Osteoblast (primary cell): ENCODE data around the gene RMC1. TPM values are rescaled to one million over a fixed set of nuclear protein-coding genes. Genes with fewer than 3 reads are reported as not detected.

ENCODE experiments used
- DNase-seq: peaks from one replicate; pipeline ENCODE4 v3.0.0; 2011; ENCODE audit warnings: low spot score, mixed read lengths; ENCODE audit not compliant: insufficient read length; ENCODE audit errors: missing footprints
- H2AFZ ChIP-seq: 2 replicates; pipeline ENCODE4 v1.6.0; 2011; ENCODE audit warnings: mild to moderate bottlenecking, low read length
- H3K27ac ChIP-seq: 2 replicates; pipeline ENCODE4 v1.5.1; 2011; ENCODE audit warnings: mild to moderate bottlenecking, low read depth, low read length, moderate library complexity
- H3K27me3 ChIP-seq: 2 replicates; pipeline ENCODE4 v1.6.0; 2012; ENCODE audit warnings: mild to moderate bottlenecking, control low read depth, inconsistent platforms, low read length, moderate library complexity; ENCODE audit not compliant: insufficient read depth
- H3K36me3 ChIP-seq: 2 replicates; pipeline ENCODE4 v1.5.1; 2011; ENCODE audit warnings: mild to moderate bottlenecking, low read length, control low read depth, moderate library complexity; ENCODE audit not compliant: insufficient read depth
- H3K4me1 ChIP-seq: 2 replicates; pipeline ENCODE4 v1.5.1; 2011; ENCODE audit warnings: mild to moderate bottlenecking, low read length, control low read depth, moderate library complexity; ENCODE audit not compliant: insufficient read depth
- H3K4me2 ChIP-seq: 2 replicates; pipeline ENCODE4 v1.6.0; 2011; ENCODE audit warnings: mild to moderate bottlenecking, low read length; ENCODE audit not compliant: insufficient read depth
- H3K4me3 ChIP-seq: fragments of 200-600 bp; sonication (generic); 3 replicates; pipeline ENCODE4 v1.5.1; 2012; ENCODE audit warnings: mild to moderate bottlenecking, low read length, inconsistent platforms; ENCODE audit not compliant: insufficient read depth
- H3K79me2 ChIP-seq: 2 replicates; pipeline ENCODE4 v1.6.0; 2012; ENCODE audit warnings: mild to moderate bottlenecking, low read length, control low read depth, inconsistent platforms; ENCODE audit not compliant: insufficient read depth
- H3K9me3 ChIP-seq: 2 replicates; pipeline ENCODE4 v1.5.1; 2011; ENCODE audit warnings: low read depth, low read length, control low read depth
- H4K20me1 ChIP-seq: 2 replicates; pipeline ENCODE4 v1.6.0; 2012; ENCODE audit warnings: mild to moderate bottlenecking, low read length, control low read depth; ENCODE audit not compliant: insufficient read depth
- CTCF ChIP-seq: IDR thresholded peaks from 2 replicates; pipeline ENCODE4 v1.5.1; 2011; ENCODE audit warnings: mild to moderate bottlenecking, low read depth, low read length, moderate library complexity; ENCODE audit errors: extremely low read depth
- total RNA-seq: library from RNA; depleted of rRNA; stranded (reverse); fragments of >200 nt; gene quantifications from 2 replicates; pipeline ENCODE4 v1.2.3, GENCODE V29; 2012

The RMC1 gene
- total RNA-seq, 1 donor = 22.8 TPM

DNA sequence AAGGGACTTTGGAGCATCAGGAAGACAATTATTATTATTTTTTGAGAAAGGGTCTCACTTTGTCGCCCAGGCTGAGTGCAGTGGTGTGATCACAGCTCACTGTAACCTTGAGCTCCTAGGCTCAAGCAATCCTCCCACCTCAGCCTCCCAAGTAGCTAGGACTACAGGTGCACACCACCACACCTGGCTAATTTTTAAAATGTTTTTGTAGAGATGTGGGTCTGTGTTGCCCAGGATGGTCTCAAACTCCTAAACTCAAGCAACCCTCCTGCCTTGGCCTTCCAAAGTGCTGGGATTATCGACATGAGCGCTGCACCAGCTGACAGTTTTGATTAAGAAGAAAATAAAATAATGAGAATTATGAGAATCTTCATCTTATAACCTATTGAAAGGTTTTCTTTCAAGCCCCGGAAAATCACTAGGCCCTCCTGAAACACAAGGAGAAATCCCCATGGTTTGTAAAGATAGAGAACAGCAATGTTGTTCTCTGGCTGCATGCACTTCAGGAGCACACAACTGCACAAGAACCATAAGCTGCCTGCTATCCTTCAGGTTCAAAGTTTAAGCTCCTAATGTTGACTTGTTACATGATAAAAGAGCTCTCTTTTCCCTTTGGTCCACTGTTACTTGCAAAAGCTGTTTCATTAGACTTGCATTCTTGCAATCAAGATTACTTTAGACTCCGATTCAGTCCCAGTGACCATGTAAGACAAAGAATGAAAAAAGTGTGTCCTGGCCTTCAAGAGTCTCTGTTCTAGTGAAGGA lies 66.2 kb downstream of the RMC1 start:
- Histone ChIP-seq H3K4me3 (no peak overlapping the region), H3K4me2 (no peak overlapping the region), H3K27me3 (no peaks in the 10 kb centered on the region), H3K36me3 (peaks cover 79% of the 10 kb centered on the region), H4K20me1 (peaks cover 7% of the 10 kb centered on the region), H2AFZ (no peak overlapping the region), H3K9me3 (no peaks in the 10 kb centered on the region), H3K27ac (no peak overlapping the region), H3K4me1 (peaks cover 13% of the 10 kb centered on the region), H3K79me2 (peaks cover 80% of the 10 kb centered on the region)
- no peak for TF ChIP-seq CTCF
- no peak for DNase-seq

DNA sequence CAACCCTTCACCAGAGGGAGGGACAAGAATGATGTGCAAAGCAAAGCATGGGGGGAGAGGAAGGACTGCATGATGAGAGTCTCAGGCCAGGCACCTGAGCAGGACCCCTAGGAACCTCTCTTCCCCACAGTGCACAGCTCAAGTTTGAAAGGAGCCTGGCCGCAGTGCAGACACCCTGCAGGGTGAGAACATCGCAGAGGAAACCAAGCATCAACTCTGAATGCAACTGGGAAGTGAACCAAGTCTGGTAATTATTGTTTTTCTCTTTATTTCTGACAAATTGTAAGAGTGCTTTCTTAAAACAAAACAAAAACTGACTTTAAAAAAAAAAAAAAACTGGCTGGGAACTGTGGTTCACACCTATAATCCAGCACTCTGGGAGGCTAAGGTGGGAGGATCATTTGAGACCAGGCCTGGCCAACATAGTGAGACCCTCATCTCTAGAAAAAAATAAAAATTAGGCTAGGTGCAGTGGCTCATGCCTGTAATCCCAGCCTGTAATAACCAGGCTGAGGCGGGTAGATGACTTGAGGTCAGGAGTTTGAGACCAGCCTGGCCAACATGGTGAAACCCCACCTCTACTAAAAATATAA lies 67.7 kb downstream of the RMC1 start:
- Histone ChIP-seq H3K4me2 (no peak overlapping the region), H3K27me3 (no peaks in the 10 kb centered on the region), H4K20me1 (peaks cover 12% of the 10 kb centered on the region), H3K4me3 (no peak overlapping the region), H3K27ac (no peak overlapping the region), H2AFZ (no peak overlapping the region), H3K79me2 (peaks cover 90% of the 10 kb centered on the region), H3K9me3 (no peaks in the 10 kb centered on the region), H3K36me3 (peaks cover 71% of the 10 kb centered on the region), H3K4me1 (peaks cover 19% of the 10 kb centered on the region)
- no peak for TF ChIP-seq CTCF
- DNase-seq = no peak

DNA sequence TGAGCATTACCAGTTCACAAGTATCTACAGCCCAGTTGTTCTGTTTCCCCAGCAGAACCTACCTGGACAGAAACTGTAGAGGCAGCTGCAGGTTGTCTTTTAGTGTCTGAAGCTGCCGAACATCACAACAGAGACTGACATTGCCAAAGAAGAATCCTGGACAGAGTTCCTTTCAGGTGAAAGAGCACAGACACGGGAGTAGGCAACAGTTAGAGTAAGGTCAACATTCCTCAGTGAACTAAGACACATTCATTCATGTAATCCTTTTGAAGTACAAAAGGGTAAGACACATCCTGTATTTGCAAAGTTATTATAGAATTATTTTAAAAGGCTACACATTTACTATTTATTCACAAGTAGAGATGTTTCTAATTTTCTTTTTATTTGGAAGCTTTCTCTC lies 68.7 kb downstream of the RMC1 start:
- no peak overlapping the region for H3K27ac ChIP-seq
- no peak for DNase-seq
- H3K36me3 ChIP-seq = peaks cover 61% of the 10 kb centered on the region
- H3K4me3 ChIP-seq = no peak overlapping the region
- H3K79me2 ChIP-seq = peaks cover 88% of the 10 kb centered on the region
- TF ChIP-seq CTCF = no peak
- H3K9me3 ChIP-seq = no peaks in the 10 kb centered on the region
- H3K4me1 ChIP-seq = peaks cover 19% of the 10 kb centered on the region
- H3K4me2 ChIP-seq = no peak overlapping the region
- no peaks in the 10 kb centered on the region for H3K27me3 ChIP-seq
- H2AFZ ChIP-seq = no peak overlapping the region
- H4K20me1 ChIP-seq = peaks cover 12% of the 10 kb centered on the region

GRCh38 chr18:23572570-23572969 lies 69.3 kb downstream of the RMC1 start:
- no peak for TF ChIP-seq CTCF
- Histone ChIP-seq H2AFZ (no peak overlapping the region), H3K9me3 (no peaks in the 10 kb centered on the region), H3K36me3 (peaks cover 55% of the 10 kb centered on the region), H3K79me2 (peaks cover 82% of the 10 kb centered on the region), H4K20me1 (peaks cover 12% of the 10 kb centered on the region), H3K4me3 (no peak overlapping the region), H3K27me3 (no peaks in the 10 kb centered on the region), H3K27ac (no peak overlapping the region), H3K4me2 (no peak overlapping the region), H3K4me1 (peaks cover 19% of the 10 kb centered on the region)
- DNase-seq = no peak
